Measurements from ENCODE around the gene BTG2. TPM values are rescaled to one million over a fixed set of nuclear protein-coding genes. Genes with fewer than 3 reads are reported as not detected.
"Not testable (repeated sequence)": the region's sequence is repeated elsewhere in the genome, so short reads cannot be mapped to it uniquely, and the experiment has no call there.

The BTG2 gene
- total RNA-seq, 4 donors from 2014 or later: 48.0 to 286 (median 74.9) TPM

GRCh38 chr1:203308923-203309331 lies 3.6 kb downstream of the BTG2 start:
- DNase-seq (no peak), ATAC-seq (no peak)
- Histone ChIP-seq H3K36me3 (peaks cover 0 to 21% of the 10 kb centered on the region in 2 donors), H3K4me3 (peak overlapping the region; percentile 80 to 98 (median 94)), H3K27me3 (no peaks in the 10 kb centered on the region), H3K9me3 (no peaks in the 10 kb centered on the region), H3K4me1 (peaks cover 27 to 28% of the 10 kb centered on the region in 2 donors), H3K27ac (peak overlapping the region; percentile 95 to 100 (median 98))
- intact Hi-C loops (cut with DNase I; ENCODE audit: low total_unique reads): no loop called here
- in situ Hi-C loops (cut with MboI; ENCODE audit: low sequenced_read_pairs in 4 of 4): no loop called here
- no peak for TF ChIP-seq POLR2A (IDR thresholded peaks at IDR 0.05)
- TF ChIP-seq CTCF (IDR thresholded peaks at IDR 0.05 in 4 of 5, conservative IDR thresholded peaks at IDR 0.05 in 1 of 5): no peak

- in situ Hi-C loops (cut with MboI; ENCODE audit: low sequenced_read_pairs in 4 of 4): no loop called here
- TF ChIP-seq POLR2A (IDR thresholded peaks at IDR 0.05): no peak
- TF ChIP-seq CTCF (IDR thresholded peaks at IDR 0.05 in 4 of 5, conservative IDR thresholded peaks at IDR 0.05 in 1 of 5): no peak
- peaks cover 19 to 23% of the 10 kb centered on the region in 2 donors for H3K4me1 ChIP-seq
- intact Hi-C loops (cut with DNase I; ENCODE audit: low total_unique reads): no loop called here
- peaks cover 0 to 21% of the 10 kb centered on the region in 2 donors for H3K36me3 ChIP-seq
- DNase-seq (no peak), ATAC-seq (no peak)
- H3K27ac ChIP-seq: peak overlapping the region in 3 of 4 donors; percentile 41 to 98 (median 98)
- no peaks in the 10 kb centered on the region for H3K27me3 ChIP-seq
- H3K4me3 ChIP-seq: no peak overlapping the region
- H3K9me3 ChIP-seq: no peaks in the 10 kb centered on the region
Measured at GRCh38 chr1:203311368-203312301, 6.3 kb downstream of the BTG2 start.

- H3K4me3 ChIP-seq; DNase-seq; H3K4me1 ChIP-seq; H3K36me3 ChIP-seq; H3K9me3 ChIP-seq; H3K27ac ChIP-seq; ATAC-seq; in situ Hi-C loops (cut with MboI; ENCODE audit: low sequenced_read_pairs in 4 of 4); H3K27me3 ChIP-seq; intact Hi-C loops (cut with DNase I; ENCODE audit: low total_unique reads): not testable (repeated sequence)
Measured at GRCh38 chr1:203314025-203314759, 8.9 kb downstream of the BTG2 start.

GRCh38 chr1:203316626-203317093 lies 11.3 kb downstream of the BTG2 start:
- in situ Hi-C loops (cut with MboI; ENCODE audit: low sequenced_read_pairs in 4 of 4): no loop called here

More at GRCh38 chr1:203316626-203317093, 11.3 kb downstream of the BTG2 start:
- DNase-seq (no peak), ATAC-seq (peak in 1 of 2 donors; percentile 15)
- H3K27me3 ChIP-seq: no peaks in the 10 kb centered on the region
- H3K9me3 ChIP-seq: no peaks in the 10 kb centered on the region
- H3K4me3 ChIP-seq: no peak overlapping the region
- intact Hi-C loops (cut with DNase I; ENCODE audit: low total_unique reads): no loop called here
- no peaks in the 10 kb centered on the region for H3K36me3 ChIP-seq
- peak overlapping the region in 2 of 4 donors; percentile 3 to 27 for H3K27ac ChIP-seq
- TF ChIP-seq CTCF (IDR thresholded peaks at IDR 0.05 in 4 of 5, conservative IDR thresholded peaks at IDR 0.05 in 1 of 5): no peak
- no peak for TF ChIP-seq POLR2A (IDR thresholded peaks at IDR 0.05)
- H3K4me1 ChIP-seq: peaks cover 2 to 13% of the 10 kb centered on the region in 2 donors

Data from gastrocnemius medialis (tissue), 4 donors.